Measurements from ENCODE around the gene PKNOX1. TPM values are rescaled to one million over a fixed set of nuclear protein-coding genes. Genes with fewer than 3 reads are reported as not detected.
"Not testable (repeated sequence)": the region's sequence is repeated elsewhere in the genome, so short reads cannot be mapped to it uniquely, and the experiment has no call there.

The PKNOX1 gene
- total RNA-seq, 1 experiment from 2014 or later: 43.4 TPM

DNA sequence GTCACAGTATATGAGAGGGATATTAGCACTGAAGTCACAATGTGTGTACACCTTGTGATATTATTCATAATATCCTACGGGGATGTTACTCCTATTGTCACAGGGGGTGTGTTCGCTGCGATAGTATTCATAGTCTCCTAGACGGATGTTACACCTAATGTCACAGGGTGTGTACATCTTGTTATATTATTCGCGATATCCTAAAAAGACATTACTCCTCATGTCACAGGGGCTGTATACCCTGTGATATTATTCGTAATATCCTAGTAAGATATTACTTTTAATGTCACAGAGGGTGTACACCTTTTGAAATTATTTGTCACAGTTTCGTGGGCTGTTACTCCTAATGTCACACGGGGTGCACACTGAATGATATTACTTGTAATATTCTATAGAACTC is 23.2 kb upstream of the PKNOX1 start:
- H3K79me1 ChIP-seq (ENCODE audit: insufficient read depth, low read depth, low read length, poor library complexity, severe bottlenecking); H3T11ph ChIP-seq (ENCODE audit: low read length); H3K56ac ChIP-seq (ENCODE audit: insufficient read length, low read depth, low read length); H2BK15ac ChIP-seq (ENCODE audit: low read depth, low read length); H4K5ac ChIP-seq (ENCODE audit: insufficient read length, low read depth, low read length); H2BK5ac ChIP-seq (ENCODE audit: insufficient read length, low read length); H3K4me2 ChIP-seq (ENCODE audit: insufficient read depth, insufficient read length, low read length); H3K27ac Mint-ChIP-seq; H4K20me1 ChIP-seq (ENCODE audit: control insufficient read depth, insufficient read depth, insufficient read length); H3K27me3 Mint-ChIP-seq (ENCODE audit: low read depth); H3K23me2 ChIP-seq (ENCODE audit: insufficient read length, low read depth, low read length, poor library complexity, severe bottlenecking); H4K8ac ChIP-seq (replicated peaks; ENCODE audit: insufficient read length, low read depth, low read length); H3K23ac ChIP-seq (ENCODE audit: insufficient read length, low read depth, low read length); H2BK120ac ChIP-seq (ENCODE audit: low read depth, low read length, poor library complexity, severe bottlenecking); H3K18ac ChIP-seq (ENCODE audit: insufficient read length, low read depth, low read length); DNase-seq; H3K4me3 Mint-ChIP-seq; H4K91ac ChIP-seq (ENCODE audit: insufficient read length, low read depth, low read length); H2BK12ac ChIP-seq (ENCODE audit: insufficient read length, low read depth, low read length); H3K4ac ChIP-seq (ENCODE audit: low read depth, low read length); H3K9me3 ChIP-seq (ENCODE audit: control insufficient read depth, low read depth, low read length); H2AK5ac ChIP-seq (ENCODE audit: insufficient read length, low read length); H3K9ac ChIP-seq (ENCODE audit: extremely low read depth, insufficient read length, low read length); H3K4me1 ChIP-seq (ENCODE audit: insufficient read depth, low read length); H3K79me2 ChIP-seq (ENCODE audit: insufficient read depth, low read length); H3K27ac ChIP-seq (ENCODE audit: insufficient read length, low read depth, low read length); H2BK20ac ChIP-seq (ENCODE audit: low read depth, low read length, poor library complexity, severe bottlenecking); H3K27me3 ChIP-seq (ENCODE audit: insufficient read depth, low read length); H3K14ac ChIP-seq (ENCODE audit: insufficient read depth, low read length); H2AFZ ChIP-seq (ENCODE audit: low read length): not testable (repeated sequence)
- peaks cover 13 to 14% of the 10 kb centered on the region in 2 experiments for H3K4me1 Mint-ChIP-seq
- peaks cover 17 to 20% (median 19%) of the 10 kb centered on the region in 3 experiments for H3K36me3 Mint-ChIP-seq (ENCODE audit: insufficient read depth in 1 of 3, low read depth in 3 of 3)
- WGBS (ENCODE audit: extremely low coverage, insufficient read length, low lambda C conversion rate): no CpG with 5 or more reads among the region's 9 CpGs
- peaks cover 14 to 17% of the 10 kb centered on the region in 2 experiments for H3K9me3 Mint-ChIP-seq

Data from H9 (cell line).